Neutrophil (primary cell): ENCODE measurements around the gene GTF2H3.

Experiments used
- H3K27ac ChIP-seq: fragments of 200-600 bp; sonication (generic); 2 replicates; pipeline ENCODE4 v1.5.1; 2016; ENCODE audit warnings: mild to moderate bottlenecking, moderate library complexity
- H3K27me3 ChIP-seq: fragments of 200-600 bp; sonication (generic); 2 replicates; pipeline ENCODE4 v1.6.0; 2016; ENCODE audit warnings: mild to moderate bottlenecking
- H3K36me3 ChIP-seq: fragments of 200-600 bp; sonication (generic); 2 replicates; pipeline ENCODE4 v1.5.1; 2017
- H3K4me1 ChIP-seq, 2 experiments: fragments of 200-600 bp in 1 of 2; sonication (generic) in 1 of 2; 1 replicate in 1 of 2; 2 replicates in 1 of 2; pipeline versions ENCODE4 v1.5.1 to v1.6.1; 2013 to 2016; ENCODE audit warnings: low read depth in 1 of 2, low read length in 1 of 2, mild to moderate bottlenecking in 1 of 2, moderate library complexity in 1 of 2; ENCODE audit not compliant: control insufficient read depth in 1 of 2, insufficient read depth in 1 of 2
- H3K4me3 ChIP-seq, 2 experiments: fragments of 200-600 bp in 1 of 2; sonication (generic) in 1 of 2; 1 replicate in 1 of 2; 2 replicates in 1 of 2; pipeline ENCODE4 v1.5.1; 2013 to 2016; ENCODE audit warnings: low read depth in 1 of 2, low read length in 1 of 2, mild to moderate bottlenecking in 1 of 2, moderate library complexity in 1 of 2
- H3K9me3 ChIP-seq: fragments of 200-600 bp; sonication (generic); 2 replicates; pipeline ENCODE4 v1.5.1; 2016
- TF ChIP-seq, protein P1 (sequence below): fragments of 200-600 bp; sonication (generic); IDR thresholded peaks from 2 replicates; pipeline ENCODE4 v1.5.1; 2016; ENCODE audit warnings: antibody characterized with exemption

Gene GTF2H3

DNA sequence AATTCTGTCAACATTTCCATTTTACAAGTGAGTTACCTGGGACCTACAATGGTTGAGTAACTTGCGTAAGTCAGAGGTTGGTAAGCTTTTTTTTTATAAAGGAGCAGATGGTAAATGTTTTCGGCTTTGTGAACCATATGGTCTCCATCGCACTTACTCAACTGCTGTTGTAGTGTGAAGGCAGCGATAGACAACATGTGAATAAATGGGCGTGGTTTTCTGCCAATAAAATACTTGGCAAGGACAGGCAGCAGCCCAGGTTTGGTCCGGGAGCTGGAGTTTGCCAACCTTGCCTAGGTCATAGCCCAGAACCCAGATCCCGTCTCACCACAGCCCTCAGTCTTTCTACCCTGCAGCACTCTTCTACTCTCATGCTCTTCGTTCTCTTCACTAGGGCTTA lies 25.4 kb upstream of the GTF2H3 start:
- peaks cover 63% of the 10 kb centered on the region for H3K36me3 ChIP-seq
- no peaks in the 10 kb centered on the region for H3K27me3 ChIP-seq
- no peaks in the 10 kb centered on the region for H3K9me3 ChIP-seq
- H3K4me3 ChIP-seq: no peak overlapping the region
- H3K4me1 ChIP-seq: peaks cover 0 to under 1% of the 10 kb centered on the region in 2 experiments
- TF ChIP-seq, protein P1, sequence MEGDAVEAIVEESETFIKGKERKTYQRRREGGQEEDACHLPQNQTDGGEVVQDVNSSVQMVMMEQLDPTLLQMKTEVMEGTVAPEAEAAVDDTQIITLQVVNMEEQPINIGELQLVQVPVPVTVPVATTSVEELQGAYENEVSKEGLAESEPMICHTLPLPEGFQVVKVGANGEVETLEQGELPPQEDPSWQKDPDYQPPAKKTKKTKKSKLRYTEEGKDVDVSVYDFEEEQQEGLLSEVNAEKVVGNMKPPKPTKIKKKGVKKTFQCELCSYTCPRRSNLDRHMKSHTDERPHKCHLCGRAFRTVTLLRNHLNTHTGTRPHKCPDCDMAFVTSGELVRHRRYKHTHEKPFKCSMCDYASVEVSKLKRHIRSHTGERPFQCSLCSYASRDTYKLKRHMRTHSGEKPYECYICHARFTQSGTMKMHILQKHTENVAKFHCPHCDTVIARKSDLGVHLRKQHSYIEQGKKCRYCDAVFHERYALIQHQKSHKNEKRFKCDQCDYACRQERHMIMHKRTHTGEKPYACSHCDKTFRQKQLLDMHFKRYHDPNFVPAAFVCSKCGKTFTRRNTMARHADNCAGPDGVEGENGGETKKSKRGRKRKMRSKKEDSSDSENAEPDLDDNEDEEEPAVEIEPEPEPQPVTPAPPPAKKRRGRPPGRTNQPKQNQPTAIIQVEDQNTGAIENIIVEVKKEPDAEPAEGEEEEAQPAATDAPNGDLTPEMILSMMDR: no peak
- H3K27ac ChIP-seq: no peak overlapping the region

DNA sequence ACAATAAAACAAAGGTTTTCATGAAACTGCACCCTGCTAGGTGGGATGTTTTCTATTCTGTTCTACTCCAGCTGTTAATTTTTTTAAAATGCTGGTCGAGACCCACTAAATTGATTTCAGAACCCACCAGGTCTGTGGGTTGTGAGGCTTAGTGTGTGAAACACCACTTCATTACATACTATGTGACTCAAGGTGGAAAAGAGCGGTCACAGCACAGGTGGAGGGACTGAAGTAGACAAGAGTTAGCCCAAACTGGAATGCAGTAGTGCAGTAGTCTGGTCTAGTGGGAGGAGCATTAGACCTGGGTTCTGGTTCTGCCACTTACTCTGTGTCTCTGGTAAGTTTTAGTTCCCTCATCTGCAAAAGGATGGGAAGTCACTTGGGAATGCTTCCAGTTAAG lies 19.5 kb upstream of the GTF2H3 start:
- no peaks in the 10 kb centered on the region for H3K9me3 ChIP-seq
- H3K4me1 ChIP-seq: no peaks in the 10 kb centered on the region
- TF ChIP-seq, protein P1: no peak
- no peak overlapping the region for H3K27ac ChIP-seq
- H3K36me3 ChIP-seq: peaks cover 88% of the 10 kb centered on the region
- H3K27me3 ChIP-seq: no peaks in the 10 kb centered on the region
- no peak overlapping the region for H3K4me3 ChIP-seq

DNA sequence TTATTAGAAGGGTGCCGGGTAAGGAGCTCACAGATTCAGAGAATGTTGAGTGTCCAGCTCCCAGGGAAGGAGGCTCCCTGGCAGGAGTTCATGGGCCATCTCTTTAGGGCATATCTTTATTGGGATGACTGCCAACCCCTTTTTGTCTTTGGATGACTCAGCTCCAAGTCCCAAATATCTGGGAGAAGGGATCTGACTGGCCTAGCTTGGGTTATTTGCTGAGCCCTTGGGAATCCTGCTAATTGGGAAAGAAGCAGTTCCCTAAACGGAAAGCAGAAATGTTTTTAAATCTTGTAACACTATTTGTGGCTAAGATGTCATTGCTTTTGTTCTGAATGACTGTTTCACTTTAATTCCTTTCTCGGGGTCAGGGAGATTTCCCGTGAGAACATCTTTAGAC lies 19.1 kb upstream of the GTF2H3 start:
- H3K36me3 ChIP-seq: peaks cover 91% of the 10 kb centered on the region
- TF ChIP-seq, protein P1: no peak

DNA sequence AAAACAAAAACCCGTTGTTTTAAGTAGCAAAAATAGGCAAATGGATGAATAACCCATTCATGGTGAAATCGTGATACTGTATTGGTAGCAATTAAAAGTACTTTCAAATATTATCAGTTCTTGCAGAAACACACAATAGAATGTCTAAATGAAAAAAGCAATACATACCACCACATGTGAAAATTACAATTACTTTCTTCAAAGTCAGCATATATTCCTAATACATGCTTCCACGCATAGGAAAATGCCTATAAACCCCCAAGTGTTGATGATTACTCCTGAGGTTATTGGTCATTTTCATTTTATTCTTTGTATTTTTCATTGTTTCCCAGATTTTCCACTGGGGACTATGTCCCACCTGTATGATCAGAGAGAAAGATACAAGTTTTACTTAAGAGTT lies 16.5 kb upstream of the GTF2H3 start:
- no peak overlapping the region for H3K4me3 ChIP-seq
- peaks cover 94% of the 10 kb centered on the region for H3K36me3 ChIP-seq
- TF ChIP-seq, protein P1: no peak
- H3K27me3 ChIP-seq: no peaks in the 10 kb centered on the region
- H3K27ac ChIP-seq: no peak overlapping the region
- no peaks in the 10 kb centered on the region for H3K4me1 ChIP-seq
- H3K9me3 ChIP-seq: no peaks in the 10 kb centered on the region

More for the DNA sequence above, 19.1 kb upstream of the GTF2H3 start:
- Histone ChIP-seq H3K9me3 (no peaks in the 10 kb centered on the region), H3K27ac (no peak overlapping the region), H3K27me3 (no peaks in the 10 kb centered on the region), H3K4me3 (no peak overlapping the region), H3K4me1 (no peaks in the 10 kb centered on the region)

DNA sequence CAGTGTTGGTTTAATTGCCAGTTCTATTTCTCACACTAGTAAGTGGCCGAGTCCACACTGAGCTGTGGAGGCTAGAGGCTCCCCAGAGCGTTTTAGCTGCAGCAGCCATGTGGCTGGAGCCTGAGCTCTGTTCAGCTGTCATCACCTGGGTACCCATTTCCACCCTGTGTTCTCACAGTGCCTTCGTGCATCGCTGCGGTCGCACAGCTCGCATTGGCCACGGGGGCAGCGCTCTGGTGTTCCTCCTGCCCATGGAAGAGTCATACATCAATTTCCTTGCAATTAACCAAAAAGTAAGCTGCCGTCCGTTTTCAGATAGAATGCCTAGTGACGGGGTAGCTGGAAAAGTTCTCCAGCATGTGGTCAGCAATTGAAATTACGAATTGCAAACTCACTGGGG lies 16.0 kb upstream of the GTF2H3 start:
- Histone ChIP-seq H3K9me3 (no peaks in the 10 kb centered on the region), H3K27me3 (no peaks in the 10 kb centered on the region), H3K4me3 (no peak overlapping the region), H3K36me3 (peaks cover 94% of the 10 kb centered on the region), H3K4me1 (no peaks in the 10 kb centered on the region), H3K27ac (no peak overlapping the region)
- TF ChIP-seq, protein P1: no peak

DNA sequence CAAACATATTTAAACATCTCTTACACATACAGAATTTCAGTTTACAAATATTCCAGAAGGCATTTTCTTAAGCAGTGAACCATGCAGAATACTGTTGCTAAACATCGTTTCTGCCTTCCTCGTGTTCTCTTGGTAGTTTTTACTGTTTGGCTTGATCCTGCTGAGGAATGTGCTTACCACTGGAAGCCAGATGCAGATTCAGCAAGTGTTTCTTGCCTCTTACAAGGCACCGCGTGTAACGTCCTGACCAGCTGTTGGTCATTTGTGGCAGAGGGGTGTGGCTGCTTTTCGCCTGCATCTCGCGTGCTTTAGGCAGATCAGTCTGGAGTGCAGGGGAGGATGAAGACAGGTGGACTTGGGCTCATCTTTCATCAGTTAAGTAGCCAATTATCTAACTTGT lies 12.5 kb upstream of the GTF2H3 start:
- no peaks in the 10 kb centered on the region for H3K4me1 ChIP-seq
- H3K36me3 ChIP-seq: peaks cover 94% of the 10 kb centered on the region
- H3K27me3 ChIP-seq: no peaks in the 10 kb centered on the region
- H3K4me3 ChIP-seq: no peak overlapping the region
- TF ChIP-seq, protein P1: no peak
- H3K9me3 ChIP-seq: no peaks in the 10 kb centered on the region
- no peak overlapping the region for H3K27ac ChIP-seq
